ENCODE measurements around the gene SBK1.

DNA sequence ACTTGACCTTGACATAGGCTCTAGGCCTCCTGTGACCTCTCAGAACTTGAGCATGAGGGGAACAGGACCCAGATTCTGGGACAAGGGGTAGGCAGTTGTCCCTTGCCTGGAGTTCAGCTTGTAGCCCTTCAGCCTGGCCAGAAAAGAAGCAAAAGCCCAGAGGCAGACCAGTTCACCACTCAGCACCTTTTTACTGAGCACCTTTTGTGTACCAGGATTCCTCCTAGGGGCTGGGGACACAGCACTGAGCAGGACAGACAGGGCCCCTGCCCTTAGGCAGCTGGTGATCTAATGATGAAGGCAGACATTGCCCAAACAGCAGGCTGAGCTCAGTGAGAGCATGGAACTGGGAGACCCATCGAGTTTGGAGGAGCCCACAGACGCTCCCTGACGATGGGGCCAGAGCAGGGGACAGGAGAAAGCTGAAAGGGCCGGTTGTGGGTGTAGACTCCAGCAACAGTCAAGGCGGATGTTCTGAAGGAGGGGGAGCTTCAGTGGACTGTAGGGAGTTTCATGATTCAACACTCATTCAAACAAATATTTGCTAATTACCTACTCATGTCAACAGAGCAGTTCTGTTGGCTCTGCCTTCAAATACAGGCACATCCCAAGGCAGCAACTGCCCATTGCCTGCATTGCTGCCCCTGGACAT lies 32.0 kb downstream of the SBK1 start:
- no peak for TF ChIP-seq POLR2A (IDR thresholded peaks at IDR 0.05)
- TF ChIP-seq, protein P1, sequence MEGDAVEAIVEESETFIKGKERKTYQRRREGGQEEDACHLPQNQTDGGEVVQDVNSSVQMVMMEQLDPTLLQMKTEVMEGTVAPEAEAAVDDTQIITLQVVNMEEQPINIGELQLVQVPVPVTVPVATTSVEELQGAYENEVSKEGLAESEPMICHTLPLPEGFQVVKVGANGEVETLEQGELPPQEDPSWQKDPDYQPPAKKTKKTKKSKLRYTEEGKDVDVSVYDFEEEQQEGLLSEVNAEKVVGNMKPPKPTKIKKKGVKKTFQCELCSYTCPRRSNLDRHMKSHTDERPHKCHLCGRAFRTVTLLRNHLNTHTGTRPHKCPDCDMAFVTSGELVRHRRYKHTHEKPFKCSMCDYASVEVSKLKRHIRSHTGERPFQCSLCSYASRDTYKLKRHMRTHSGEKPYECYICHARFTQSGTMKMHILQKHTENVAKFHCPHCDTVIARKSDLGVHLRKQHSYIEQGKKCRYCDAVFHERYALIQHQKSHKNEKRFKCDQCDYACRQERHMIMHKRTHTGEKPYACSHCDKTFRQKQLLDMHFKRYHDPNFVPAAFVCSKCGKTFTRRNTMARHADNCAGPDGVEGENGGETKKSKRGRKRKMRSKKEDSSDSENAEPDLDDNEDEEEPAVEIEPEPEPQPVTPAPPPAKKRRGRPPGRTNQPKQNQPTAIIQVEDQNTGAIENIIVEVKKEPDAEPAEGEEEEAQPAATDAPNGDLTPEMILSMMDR (IDR thresholded peaks at IDR 0.05 in 4 of 5, conservative IDR thresholded peaks at IDR 0.05 in 1 of 5) = no peak
